NB4 (cell line): ENCODE results near the gene PCSK4.

Source experiments
- MYC ChIP-seq: IDR thresholded peaks from 2 replicates; pipeline ENCODE4 v1.6.1; 2011; ENCODE audit warnings: low read depth, low read length
- TF ChIP-seq, protein P1 (sequence below): IDR thresholded peaks from one replicate; pipeline ENCODE4 v1.5.1; 2012; ENCODE audit warnings: low read depth, low read length
- TF ChIP-seq, protein P2 (sequence below): IDR thresholded peaks from 2 replicates; pipeline ENCODE4 v1.6.1; 2011; ENCODE audit warnings: low read depth, low read length

DNA sequence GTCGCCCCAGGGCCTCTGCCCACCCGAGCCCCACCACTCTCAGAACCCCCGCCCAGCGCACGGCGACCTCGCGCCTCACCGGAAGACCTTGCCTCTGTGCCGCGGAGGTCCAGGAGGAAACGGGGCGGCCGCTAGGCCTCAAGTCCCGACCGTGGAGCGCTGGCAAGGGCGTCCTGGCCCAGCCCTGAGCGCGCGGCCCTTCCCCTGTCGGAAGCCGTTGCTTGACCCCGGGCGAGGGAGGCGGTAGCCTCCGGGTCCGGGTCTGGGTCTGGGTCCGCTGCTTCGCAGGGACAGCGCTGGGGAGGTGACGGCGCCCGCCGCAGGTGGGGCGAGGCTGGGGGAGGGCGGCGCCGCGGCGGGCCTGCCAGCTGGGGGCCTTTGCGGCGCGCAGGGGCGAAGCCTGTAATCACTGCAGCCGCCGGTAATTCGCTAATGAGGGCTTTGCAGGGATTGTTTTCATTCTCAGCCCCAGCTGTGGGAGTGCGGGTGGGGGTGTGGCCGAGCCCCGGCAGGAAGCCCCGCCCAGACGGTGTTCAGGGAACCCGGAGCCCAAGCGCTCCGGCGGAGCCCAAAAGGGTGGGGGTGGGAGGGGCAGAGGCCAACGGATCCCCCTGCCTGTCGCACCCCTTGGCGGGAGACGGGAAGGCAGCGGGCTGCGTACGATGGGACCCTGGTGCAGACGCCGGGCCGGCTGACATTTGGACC, 19.7 kb downstream of the PCSK4 start:
- TF ChIP-seq, protein P1, sequence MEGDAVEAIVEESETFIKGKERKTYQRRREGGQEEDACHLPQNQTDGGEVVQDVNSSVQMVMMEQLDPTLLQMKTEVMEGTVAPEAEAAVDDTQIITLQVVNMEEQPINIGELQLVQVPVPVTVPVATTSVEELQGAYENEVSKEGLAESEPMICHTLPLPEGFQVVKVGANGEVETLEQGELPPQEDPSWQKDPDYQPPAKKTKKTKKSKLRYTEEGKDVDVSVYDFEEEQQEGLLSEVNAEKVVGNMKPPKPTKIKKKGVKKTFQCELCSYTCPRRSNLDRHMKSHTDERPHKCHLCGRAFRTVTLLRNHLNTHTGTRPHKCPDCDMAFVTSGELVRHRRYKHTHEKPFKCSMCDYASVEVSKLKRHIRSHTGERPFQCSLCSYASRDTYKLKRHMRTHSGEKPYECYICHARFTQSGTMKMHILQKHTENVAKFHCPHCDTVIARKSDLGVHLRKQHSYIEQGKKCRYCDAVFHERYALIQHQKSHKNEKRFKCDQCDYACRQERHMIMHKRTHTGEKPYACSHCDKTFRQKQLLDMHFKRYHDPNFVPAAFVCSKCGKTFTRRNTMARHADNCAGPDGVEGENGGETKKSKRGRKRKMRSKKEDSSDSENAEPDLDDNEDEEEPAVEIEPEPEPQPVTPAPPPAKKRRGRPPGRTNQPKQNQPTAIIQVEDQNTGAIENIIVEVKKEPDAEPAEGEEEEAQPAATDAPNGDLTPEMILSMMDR: no peak
- TF ChIP-seq, protein P2, sequence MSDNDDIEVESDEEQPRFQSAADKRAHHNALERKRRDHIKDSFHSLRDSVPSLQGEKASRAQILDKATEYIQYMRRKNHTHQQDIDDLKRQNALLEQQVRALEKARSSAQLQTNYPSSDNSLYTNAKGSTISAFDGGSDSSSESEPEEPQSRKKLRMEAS: no peak
- TF ChIP-seq MYC: no peak
